DND-41 (cell line): Measurements from ENCODE around the gene DGKI.

ENCODE experiments used
- ATAC-seq: fragments of 200-7000 bp; cut with Tn5 transposase; 3 replicates; pipeline ENCODE4 v1.9.1; 2021; ENCODE audit warnings: low read depth; ENCODE audit not compliant: insufficient read depth
- DNase-seq: peaks from one replicate; pipeline ENCODE4 v3.0.0-alpha.2; 2020
- H2AFZ ChIP-seq: 2 replicates; pipeline ENCODE4 v1.6.0; 2012; ENCODE audit warnings: low read depth, low read length
- H3K27ac ChIP-seq: 2 replicates; pipeline ENCODE4 v1.5.1; 2012; ENCODE audit warnings: low read length, inconsistent platforms
- H3K27me3 ChIP-seq: fragments of 200-600 bp; sonication (generic); 2 replicates; pipeline ENCODE4 v1.6.0; 2012; ENCODE audit warnings: low read length, mild to moderate bottlenecking, inconsistent platforms; ENCODE audit not compliant: insufficient read depth, poor library complexity
- H3K36me3 ChIP-seq: 2 replicates; pipeline ENCODE4 v1.5.1; 2012; ENCODE audit warnings: low read length, inconsistent platforms; ENCODE audit not compliant: insufficient read depth
- H3K4me1 ChIP-seq: 2 replicates; pipeline ENCODE4 v1.5.1; 2012; ENCODE audit warnings: mild to moderate bottlenecking, low read length; ENCODE audit not compliant: insufficient read depth
- H3K4me2 ChIP-seq: 2 replicates; pipeline ENCODE4 v1.6.0; 2012; ENCODE audit warnings: mild to moderate bottlenecking, moderate library complexity, low read length, inconsistent platforms; ENCODE audit not compliant: insufficient read depth
- H3K4me3 ChIP-seq, 2 experiments: fragments of 200-600 bp in 1 of 2; shearing (Covaris generic) in 1 of 2; 2 replicates each; pipeline ENCODE4 v1.5.1; 2012 to 2016; ENCODE audit warnings: inconsistent platforms in 2 of 2, low read length in 2 of 2, mild to moderate bottlenecking in 2 of 2, low read depth in 1 of 2, moderate library complexity in 1 of 2
- H3K79me2 ChIP-seq: 2 replicates; pipeline ENCODE4 v1.6.0; 2012; ENCODE audit warnings: low read length, inconsistent platforms; ENCODE audit not compliant: insufficient read depth
- H3K9ac ChIP-seq: 2 replicates; pipeline ENCODE4 v1.6.0; 2012; ENCODE audit warnings: low read depth, mild to moderate bottlenecking, inconsistent platforms, low read length, moderate library complexity
- H3K9me3 ChIP-seq: 2 replicates; pipeline ENCODE4 v1.5.1; 2012; ENCODE audit warnings: low read length, moderate library complexity, mild to moderate bottlenecking, inconsistent platforms; ENCODE audit not compliant: insufficient read depth, severe bottlenecking
- H4K20me1 ChIP-seq: 2 replicates; pipeline ENCODE4 v1.6.0; 2012; ENCODE audit warnings: low read length; ENCODE audit not compliant: insufficient read depth
- EZH2 ChIP-seq: IDR thresholded peaks from 3 replicates; pipeline ENCODE4 v1.6.1; 2012; ENCODE audit warnings: borderline replicate concordance, low read depth, mild to moderate bottlenecking, moderate library complexity, low read length, inconsistent platforms; ENCODE audit not compliant: severe bottlenecking
- TF ChIP-seq, protein P1 (sequence below): IDR thresholded peaks from 2 replicates; pipeline ENCODE4 v1.5.1; 2012; ENCODE audit warnings: borderline replicate concordance, low read length, moderate library complexity, mild to moderate bottlenecking; ENCODE audit not compliant: poor library complexity, severe bottlenecking; ENCODE audit errors: extremely low read depth

The DGKI gene

DNA sequence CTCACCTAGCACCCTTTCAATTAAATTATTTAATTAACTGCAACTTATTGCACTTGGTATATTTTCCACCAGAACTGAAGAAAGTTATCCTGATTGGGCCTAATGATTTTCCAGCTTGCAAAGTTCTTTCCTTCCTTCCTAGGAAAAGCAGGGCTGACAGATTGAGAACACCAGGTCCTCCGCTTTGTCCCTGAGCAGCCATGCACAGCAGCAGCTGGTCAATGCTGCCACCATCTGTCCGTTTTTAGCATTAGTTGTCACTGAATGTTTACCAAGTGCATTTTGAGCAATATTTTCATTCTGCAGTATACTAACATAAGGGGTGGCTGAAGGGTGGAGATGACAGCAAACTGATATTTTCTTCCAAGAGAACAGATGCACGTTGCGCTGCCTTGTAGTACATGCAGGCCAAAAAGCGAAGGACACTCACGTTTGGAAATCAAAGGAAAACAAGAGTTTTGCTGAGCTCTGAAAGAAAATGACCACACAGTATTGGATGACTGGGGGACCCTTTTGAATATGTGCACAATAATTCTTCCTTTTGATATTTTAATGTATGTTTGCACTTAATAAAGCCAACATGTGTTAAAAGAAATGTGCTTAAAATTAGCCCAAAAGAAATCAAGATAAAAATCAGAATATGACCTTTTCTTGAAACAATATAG, 254.4 kb downstream of the DGKI start:
- H3K36me3 ChIP-seq: no peaks in the 10 kb centered on the region
- no peaks in the 10 kb centered on the region for H3K79me2 ChIP-seq
- no peaks in the 10 kb centered on the region for H3K4me1 ChIP-seq
- no peaks in the 10 kb centered on the region for H3K9me3 ChIP-seq
- DNase-seq (peak; percentile 15), ATAC-seq (0 out of 3 replicates have a peak, but pooled peaks have one; percentile 45)
- H3K4me3 ChIP-seq: no peak overlapping the region
- H3K27ac ChIP-seq: no peak overlapping the region
- no peak for TF ChIP-seq EZH2
- TF ChIP-seq, protein P1, sequence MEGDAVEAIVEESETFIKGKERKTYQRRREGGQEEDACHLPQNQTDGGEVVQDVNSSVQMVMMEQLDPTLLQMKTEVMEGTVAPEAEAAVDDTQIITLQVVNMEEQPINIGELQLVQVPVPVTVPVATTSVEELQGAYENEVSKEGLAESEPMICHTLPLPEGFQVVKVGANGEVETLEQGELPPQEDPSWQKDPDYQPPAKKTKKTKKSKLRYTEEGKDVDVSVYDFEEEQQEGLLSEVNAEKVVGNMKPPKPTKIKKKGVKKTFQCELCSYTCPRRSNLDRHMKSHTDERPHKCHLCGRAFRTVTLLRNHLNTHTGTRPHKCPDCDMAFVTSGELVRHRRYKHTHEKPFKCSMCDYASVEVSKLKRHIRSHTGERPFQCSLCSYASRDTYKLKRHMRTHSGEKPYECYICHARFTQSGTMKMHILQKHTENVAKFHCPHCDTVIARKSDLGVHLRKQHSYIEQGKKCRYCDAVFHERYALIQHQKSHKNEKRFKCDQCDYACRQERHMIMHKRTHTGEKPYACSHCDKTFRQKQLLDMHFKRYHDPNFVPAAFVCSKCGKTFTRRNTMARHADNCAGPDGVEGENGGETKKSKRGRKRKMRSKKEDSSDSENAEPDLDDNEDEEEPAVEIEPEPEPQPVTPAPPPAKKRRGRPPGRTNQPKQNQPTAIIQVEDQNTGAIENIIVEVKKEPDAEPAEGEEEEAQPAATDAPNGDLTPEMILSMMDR: peak; percentile 61
- peaks cover 3% of the 10 kb centered on the region for H3K27me3 ChIP-seq
- no peaks in the 10 kb centered on the region for H4K20me1 ChIP-seq
- H3K9ac ChIP-seq: no peak overlapping the region
- no peak overlapping the region for H2AFZ ChIP-seq
- no peak overlapping the region for H3K4me2 ChIP-seq

DNA sequence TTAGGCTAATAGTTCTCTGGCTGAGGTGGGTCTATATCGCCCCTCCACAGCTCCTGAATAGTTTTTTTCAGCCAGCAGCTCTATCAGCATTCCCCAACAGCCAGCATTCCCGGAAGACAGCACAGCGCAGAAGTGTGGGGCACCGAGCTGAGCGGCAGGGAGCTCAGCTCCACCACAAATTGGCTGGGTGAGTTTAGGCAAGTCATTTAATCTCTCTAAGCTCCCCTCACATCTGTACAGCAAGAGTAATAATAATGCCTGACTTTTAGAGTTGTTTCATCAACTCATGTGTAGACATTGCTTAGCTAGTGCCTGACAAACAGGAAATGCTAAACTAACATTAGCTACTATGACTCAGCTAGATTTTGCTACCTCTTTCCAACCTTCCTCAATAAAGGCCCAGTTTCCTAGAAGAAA, 255.3 kb downstream of the DGKI start:
- no peaks in the 10 kb centered on the region for H3K36me3 ChIP-seq
- TF ChIP-seq, protein P1: no peak
- TF ChIP-seq EZH2: no peak
- no peak for ATAC-seq
- no peak overlapping the region for H3K4me2 ChIP-seq
- H3K4me1 ChIP-seq: no peaks in the 10 kb centered on the region
- H2AFZ ChIP-seq: no peak overlapping the region
- DNase-seq: no peak
- no peaks in the 10 kb centered on the region for H3K9me3 ChIP-seq
- no peak overlapping the region for H3K4me3 ChIP-seq
- H4K20me1 ChIP-seq: no peaks in the 10 kb centered on the region
- peaks cover 3% of the 10 kb centered on the region for H3K27me3 ChIP-seq
- no peak overlapping the region for H3K9ac ChIP-seq
- H3K79me2 ChIP-seq: no peaks in the 10 kb centered on the region
- H3K27ac ChIP-seq: no peak overlapping the region

DNA sequence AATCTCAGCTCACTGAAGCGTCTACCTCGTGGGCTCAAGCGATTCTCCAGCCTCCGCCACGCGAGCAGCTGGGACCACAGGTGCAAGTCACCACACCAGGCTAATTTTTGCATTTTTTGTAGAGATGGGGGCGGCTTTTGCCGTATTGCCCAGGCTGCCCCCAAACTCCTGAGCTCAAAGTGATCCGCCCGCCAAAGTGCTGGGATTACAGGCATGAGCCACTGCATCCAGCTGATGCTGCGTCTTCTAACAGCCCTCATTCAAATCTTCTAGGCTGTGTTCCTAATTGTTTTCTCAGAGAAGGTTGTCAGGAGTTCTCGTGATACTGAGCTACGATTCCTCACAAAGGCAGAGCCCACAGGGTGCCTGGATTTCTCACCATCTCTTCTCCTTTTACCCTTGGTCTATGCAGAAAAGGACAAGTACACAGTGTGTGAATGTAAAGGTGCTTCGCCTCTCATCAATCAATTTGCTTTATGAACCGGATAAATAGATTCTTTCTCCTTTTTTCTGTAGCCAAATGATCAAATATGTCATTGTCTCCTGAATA, 255.9 kb downstream of the DGKI start:
- no peak for TF ChIP-seq EZH2
- TF ChIP-seq, protein P1: no peak
- no peak for ATAC-seq
- no peak overlapping the region for H2AFZ ChIP-seq
- no peaks in the 10 kb centered on the region for H3K79me2 ChIP-seq
- no peak overlapping the region for H3K4me2 ChIP-seq
- no peak overlapping the region for H3K9ac ChIP-seq
- H3K4me3 ChIP-seq: no peak overlapping the region
- H3K27ac ChIP-seq: no peak overlapping the region
- H3K4me1 ChIP-seq: no peaks in the 10 kb centered on the region
- H4K20me1 ChIP-seq: no peaks in the 10 kb centered on the region
- DNase-seq: no peak
- peaks cover 3% of the 10 kb centered on the region for H3K27me3 ChIP-seq
- H3K36me3 ChIP-seq: no peaks in the 10 kb centered on the region
- no peaks in the 10 kb centered on the region for H3K9me3 ChIP-seq
